Suppressor macrophage treated with lipopolysaccharide for 4 hours (primary cell): ENCODE measurements around the gene EYS.
A peak's percentile ranks its signal among the peaks of the same experiment; 100 is the strongest.

Experiments used
- DNase-seq: peaks from one replicate; pipeline ENCODE4 v3.0.0-alpha.2; 2020

EYS gene

GRCh38 chr6:64803470-64804166 is 903.4 kb downstream of the EYS start:
- no peak for DNase-seq

GRCh38 chr6:64792534-64792933 is 914.5 kb downstream of the EYS start:
- no peak for DNase-seq

- no peak for DNase-seq
Measured at GRCh38 chr6:64789476-64789875, 917.5 kb downstream of the EYS start.

DNA sequence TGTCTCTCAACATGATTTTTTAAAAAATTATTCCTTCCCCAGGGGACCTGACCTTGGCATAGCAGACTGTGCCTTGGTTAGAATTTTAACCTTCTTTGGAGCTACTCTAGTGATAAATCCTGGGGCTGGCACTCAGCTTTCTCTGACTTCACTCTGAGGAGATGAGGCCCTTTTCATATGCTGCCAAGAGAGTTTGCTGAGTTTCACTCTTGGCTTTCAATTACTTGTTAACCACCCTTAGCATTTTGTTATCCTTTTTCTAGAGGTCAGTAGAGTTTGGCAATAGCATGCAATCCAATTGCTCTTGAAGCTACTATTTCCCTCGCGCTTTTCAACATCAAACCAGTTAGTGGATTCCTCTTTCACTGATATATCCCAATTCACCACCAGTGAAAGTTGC is 920.3 kb downstream of the EYS start:
- DNase-seq = no peak

GRCh38 chr6:64782877-64783276 is 924.1 kb downstream of the EYS start:
- DNase-seq = no peak

DNA sequence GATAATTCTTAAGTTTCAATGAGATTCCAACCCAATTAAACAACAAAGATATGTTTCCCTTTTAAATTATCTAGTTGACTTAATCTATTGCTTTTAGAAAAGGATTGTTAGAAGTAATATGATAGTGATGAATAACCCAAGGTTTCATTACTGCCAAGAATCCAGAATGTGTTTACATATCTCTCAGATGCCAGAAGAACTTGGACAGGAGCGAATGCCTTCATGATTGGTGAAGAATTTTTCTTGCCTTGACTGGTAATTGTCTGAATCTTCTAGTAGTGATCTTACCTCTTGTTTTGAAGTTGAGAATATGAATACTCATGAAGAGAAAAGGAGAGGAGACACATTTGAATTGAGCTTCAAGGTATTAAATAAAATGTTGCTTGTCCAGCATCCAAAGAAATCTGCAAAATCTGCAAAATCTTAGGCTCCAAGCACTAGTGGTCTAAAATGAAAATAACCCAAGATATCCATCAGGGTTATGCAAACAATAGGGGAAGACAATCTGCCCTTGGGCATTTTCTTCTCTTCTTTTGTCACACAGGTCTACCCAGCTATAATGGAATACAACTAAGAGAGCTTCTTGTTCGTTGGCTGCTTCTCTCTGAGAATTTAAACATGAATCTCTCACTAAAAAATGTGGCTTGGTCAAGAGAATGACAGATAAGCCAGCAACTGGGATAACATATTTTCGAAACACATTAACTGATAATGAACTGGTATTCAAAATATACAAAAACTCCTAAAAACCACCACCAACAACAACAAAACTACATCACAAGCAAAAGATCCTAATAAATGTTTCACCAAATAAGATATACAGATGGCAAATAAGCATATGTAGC is 928.9 kb downstream of the EYS start:
- DNase-seq = no peak

DNA sequence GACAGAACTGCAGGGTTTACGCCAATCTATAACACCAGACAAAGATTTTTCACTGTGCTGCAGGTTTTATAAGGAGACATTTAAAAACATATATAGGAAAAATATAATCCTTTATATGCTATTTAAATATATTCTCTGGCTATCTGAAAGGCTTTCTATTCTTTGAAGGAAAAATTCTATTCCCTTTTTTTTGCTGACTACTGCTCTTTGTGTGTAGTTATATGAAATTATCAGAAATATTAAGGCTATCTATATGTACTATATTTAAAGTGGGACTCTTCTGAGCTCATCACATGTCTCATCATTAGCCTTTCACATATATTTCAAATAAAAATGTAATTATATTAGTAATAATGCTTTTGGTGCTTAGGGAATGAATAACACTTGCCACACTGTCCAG is 930.7 kb downstream of the EYS start:
- DNase-seq = no peak

DNA sequence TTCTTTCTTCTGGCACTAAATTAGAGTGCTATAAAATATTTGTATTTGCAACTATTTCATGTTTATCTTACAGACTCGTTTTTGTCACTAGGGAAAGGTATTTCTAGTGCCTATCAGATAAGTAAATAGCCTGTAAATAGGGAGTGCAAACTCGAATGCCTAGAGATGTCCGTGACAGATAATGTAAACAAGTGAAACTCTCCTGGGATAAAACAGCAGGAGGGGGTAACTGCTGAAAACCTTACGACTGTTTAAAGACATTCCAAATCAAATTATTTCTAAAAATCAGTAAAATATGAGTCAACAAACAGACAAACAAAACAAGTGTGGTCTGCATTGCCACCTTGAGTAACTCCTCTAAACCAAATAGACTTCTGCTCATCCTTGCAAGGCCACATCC is 932.1 kb downstream of the EYS start:
- DNase-seq = no peak

DNA sequence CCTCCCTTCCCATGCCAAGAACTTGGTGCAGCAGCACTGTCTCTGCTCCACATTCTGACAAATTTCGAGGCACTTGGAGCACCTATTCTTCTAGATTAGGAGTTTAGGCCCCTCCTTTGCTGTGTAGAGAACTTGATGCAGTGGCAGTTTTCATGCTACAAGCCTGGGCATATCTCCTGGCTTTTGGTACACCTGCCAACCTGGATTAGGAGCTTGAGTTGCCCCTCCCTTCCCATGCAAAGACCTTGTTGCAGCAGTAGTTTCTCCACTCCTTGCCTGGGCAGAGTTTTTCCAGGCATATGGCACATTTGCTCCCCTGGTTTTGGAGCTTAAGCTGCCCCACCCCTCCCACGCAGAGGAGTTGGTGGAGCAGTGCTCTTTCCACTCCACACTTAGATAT is 956.1 kb downstream of the EYS start:
- no peak for DNase-seq

- no peak for DNase-seq
Measured at GRCh38 chr6:64737418-64737817, 969.6 kb downstream of the EYS start.

DNA sequence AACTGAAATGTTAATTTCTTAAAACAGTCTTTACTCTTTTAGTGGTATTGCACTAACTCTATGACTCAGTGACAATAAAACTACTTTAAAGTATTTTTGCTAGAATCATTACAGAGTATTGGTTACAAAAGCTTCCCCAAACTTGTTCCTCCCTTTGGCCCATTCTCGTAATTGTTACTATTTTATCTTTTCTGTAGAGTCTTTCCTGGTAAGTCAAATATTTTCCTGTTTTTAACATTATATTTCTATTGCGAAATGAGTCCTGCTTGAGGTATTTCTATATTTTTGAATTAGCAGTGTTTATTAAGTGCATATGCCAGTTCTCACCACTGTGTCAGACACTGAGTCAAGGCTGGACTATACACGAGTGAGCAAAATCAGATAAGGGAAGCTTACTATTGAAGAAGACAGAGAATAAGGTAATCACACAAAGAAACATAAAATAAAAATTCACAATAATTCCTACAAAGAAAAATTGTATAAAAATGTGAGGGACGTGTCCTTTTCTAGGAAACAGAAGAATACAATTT is 970.5 kb downstream of the EYS start:
- DNase-seq = no peak

DNA sequence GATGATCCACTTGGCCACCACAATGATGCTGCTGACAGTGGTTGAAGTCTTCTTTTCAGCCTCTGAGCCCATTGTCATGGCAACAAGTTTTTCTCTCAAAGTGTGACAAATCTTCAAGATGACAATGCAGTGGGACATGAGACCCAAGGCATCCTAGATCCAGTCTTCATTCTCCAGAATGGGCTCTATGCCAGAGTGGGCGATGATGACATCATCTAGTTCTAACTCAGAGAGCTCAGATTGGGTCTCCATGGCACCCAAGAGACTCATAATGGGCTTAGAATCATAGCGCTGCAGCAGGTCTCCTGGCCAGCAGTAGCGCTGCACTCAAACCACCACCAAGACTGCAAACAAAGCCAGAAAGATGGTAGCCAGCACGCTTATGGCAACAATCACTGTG is 973.6 kb downstream of the EYS start:
- DNase-seq = no peak

- peak; percentile 3 for DNase-seq
Measured at GRCh38 chr6:64732888-64733287, 974.1 kb downstream of the EYS start.

DNA sequence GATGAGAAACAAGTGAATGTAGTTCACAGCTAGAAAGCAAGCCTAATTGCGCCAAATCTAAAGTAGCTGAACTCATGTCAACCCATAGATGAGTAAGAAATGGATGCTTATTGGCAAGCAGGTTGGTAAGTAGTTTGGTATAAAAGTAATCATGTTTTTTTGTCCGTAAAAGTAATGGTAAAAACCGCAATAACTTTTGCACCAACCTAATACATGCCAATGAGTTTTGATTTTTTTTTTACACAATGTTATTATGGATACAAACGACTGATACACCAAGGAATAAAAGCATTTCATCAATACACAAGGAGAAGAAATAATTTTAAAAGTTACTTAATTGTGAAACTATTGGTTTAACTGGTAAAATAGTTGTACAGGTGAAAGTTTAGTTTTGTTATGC is 977.5 kb downstream of the EYS start:
- DNase-seq = no peak

GRCh38 chr6:64727075-64727474 is 980.0 kb downstream of the EYS start:
- DNase-seq = no peak

GRCh38 chr6:64724091-64724490 is 982.9 kb downstream of the EYS start:
- no peak for DNase-seq

- DNase-seq = no peak
Measured at GRCh38 chr6:64723327-64724058, 983.5 kb downstream of the EYS start.

GRCh38 chr6:64721865-64722264 is 985.2 kb downstream of the EYS start:
- no peak for DNase-seq

DNA sequence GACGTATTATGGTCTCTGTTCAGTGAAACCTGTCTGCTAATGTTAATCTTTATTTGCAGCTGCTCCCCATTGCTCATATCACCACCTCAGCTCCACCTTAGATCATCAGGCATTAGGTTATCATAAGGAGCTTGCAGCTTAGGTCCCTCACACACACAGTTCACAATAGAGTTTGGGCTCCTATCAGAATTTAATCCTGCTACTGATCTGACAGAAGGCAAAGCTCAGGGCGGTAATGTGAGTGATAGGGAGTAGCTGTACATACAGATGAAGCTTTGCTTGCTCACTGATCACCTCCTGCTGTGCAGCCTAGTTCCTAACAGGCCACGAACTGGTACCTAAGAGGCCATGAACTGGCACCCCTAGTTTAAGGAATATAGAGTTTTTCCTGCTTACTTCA is 989.7 kb downstream of the EYS start:
- DNase-seq = no peak

- DNase-seq = no peak
Measured at GRCh38 chr6:64715624-64716023, 991.4 kb downstream of the EYS start.

DNA sequence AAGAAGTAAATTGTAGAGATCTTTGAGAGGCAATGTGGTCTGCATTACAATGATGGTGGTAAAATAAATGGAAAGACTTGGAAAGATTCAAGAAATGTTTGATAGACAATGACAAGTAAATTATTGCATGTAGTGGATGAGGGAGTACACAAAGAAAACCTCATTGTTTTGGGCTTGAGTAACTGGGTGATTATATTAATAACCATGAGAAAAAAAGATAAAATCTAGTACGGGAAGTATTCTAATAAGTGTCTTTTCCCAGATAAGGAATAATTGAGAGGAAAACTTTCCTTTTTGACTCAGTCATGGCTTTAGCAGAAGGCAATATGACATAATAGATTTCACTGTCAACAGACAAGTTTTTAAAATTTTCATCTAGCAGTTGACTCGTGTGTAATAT is 993.0 kb downstream of the EYS start:
- no peak for DNase-seq

- DNase-seq = no peak
Measured at GRCh38 chr6:64713175-64713574, 993.9 kb downstream of the EYS start.

DNA sequence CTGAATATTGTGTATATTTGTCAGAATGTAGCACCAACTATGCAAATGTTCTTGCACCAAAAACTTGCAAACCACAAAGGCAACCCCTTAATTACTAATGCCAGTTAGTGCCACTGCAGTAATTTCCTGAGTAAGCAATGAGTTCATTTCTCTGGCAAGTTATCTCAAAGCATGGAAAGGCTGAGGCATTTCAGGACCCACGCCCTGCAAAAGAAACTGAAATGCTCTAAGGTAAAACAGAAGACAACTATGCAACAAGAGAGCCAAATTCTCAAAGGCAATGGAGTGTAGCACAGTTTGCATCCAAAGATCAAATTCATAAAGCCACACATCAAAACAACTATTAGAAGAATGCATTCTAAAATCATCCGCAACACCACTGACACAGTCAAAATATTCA is 994.4 kb downstream of the EYS start:
- DNase-seq = no peak

- no peak for DNase-seq
Measured at GRCh38 chr6:64703922-64704321, 1003.1 kb downstream of the EYS start.
